Retina (tissue), 1 donor: Measurements from ENCODE around the gene PPM1L.
"Not testable (repeated sequence)": the region's sequence is repeated elsewhere in the genome, so short reads cannot be mapped to it uniquely, and the experiment has no call there.

Experiments
- DNase-seq: peaks from one replicate; pipeline ENCODE4 v3.0.0-alpha.2; 2016

PPM1L gene

GRCh38 chr3:160992712-160993111, 236.7 kb downstream of the PPM1L start:
- no peak for DNase-seq

GRCh38 chr3:160996811-160997210, 240.8 kb downstream of the PPM1L start:
- no peak for DNase-seq

- no peak for DNase-seq
Measured at GRCh38 chr3:160998581-160998980, 242.6 kb downstream of the PPM1L start.

- no peak for DNase-seq
Measured at GRCh38 chr3:160999274-160999673, 243.2 kb downstream of the PPM1L start.

GRCh38 chr3:161008086-161008485, 252.1 kb downstream of the PPM1L start:
- DNase-seq, result no peak

- not testable (repeated sequence) for DNase-seq
Measured at GRCh38 chr3:161010151-161010550, 254.1 kb downstream of the PPM1L start.

- peak; percentile 35 for DNase-seq
Measured at GRCh38 chr3:161014843-161015749, 259.1 kb downstream of the PPM1L start.

GRCh38 chr3:161016417-161017313, 260.6 kb downstream of the PPM1L start:
- no peak for DNase-seq

GRCh38 chr3:161017971-161018370, 261.9 kb downstream of the PPM1L start:
- DNase-seq, result no peak

GRCh38 chr3:161020256-161020655, 264.2 kb downstream of the PPM1L start:
- DNase-seq, result no peak

- no peak for DNase-seq
Measured at GRCh38 chr3:161025911-161026310, 269.9 kb downstream of the PPM1L start.

GRCh38 chr3:161026612-161027510, 270.8 kb downstream of the PPM1L start:
- no peak for DNase-seq

GRCh38 chr3:161028555-161029153, 272.6 kb downstream of the PPM1L start:
- no peak for DNase-seq

- DNase-seq, result no peak
Measured at GRCh38 chr3:161031134-161031533, 275.1 kb downstream of the PPM1L start.

- DNase-seq, result not testable (repeated sequence)
Measured at GRCh38 chr3:161034913-161035550, 279.0 kb downstream of the PPM1L start.

- DNase-seq, result no peak
Measured at GRCh38 chr3:161035711-161036110, 279.7 kb downstream of the PPM1L start.

GRCh38 chr3:161038725-161039124, 282.7 kb downstream of the PPM1L start:
- DNase-seq, result no peak

- no peak for DNase-seq
Measured at GRCh38 chr3:161042023-161042501, 286.0 kb downstream of the PPM1L start.

- DNase-seq, result no peak
Measured at GRCh38 chr3:161043336-161044035, 287.5 kb downstream of the PPM1L start.

GRCh38 chr3:161049683-161050248, 293.7 kb downstream of the PPM1L start:
- DNase-seq, result no peak
